ENCODE measurements around the gene ATG9A.
"Not testable (repeated sequence)": the region's sequence is repeated elsewhere in the genome, so short reads cannot be mapped to it uniquely, and the experiment has no call there.

The ATG9A gene, protein sequence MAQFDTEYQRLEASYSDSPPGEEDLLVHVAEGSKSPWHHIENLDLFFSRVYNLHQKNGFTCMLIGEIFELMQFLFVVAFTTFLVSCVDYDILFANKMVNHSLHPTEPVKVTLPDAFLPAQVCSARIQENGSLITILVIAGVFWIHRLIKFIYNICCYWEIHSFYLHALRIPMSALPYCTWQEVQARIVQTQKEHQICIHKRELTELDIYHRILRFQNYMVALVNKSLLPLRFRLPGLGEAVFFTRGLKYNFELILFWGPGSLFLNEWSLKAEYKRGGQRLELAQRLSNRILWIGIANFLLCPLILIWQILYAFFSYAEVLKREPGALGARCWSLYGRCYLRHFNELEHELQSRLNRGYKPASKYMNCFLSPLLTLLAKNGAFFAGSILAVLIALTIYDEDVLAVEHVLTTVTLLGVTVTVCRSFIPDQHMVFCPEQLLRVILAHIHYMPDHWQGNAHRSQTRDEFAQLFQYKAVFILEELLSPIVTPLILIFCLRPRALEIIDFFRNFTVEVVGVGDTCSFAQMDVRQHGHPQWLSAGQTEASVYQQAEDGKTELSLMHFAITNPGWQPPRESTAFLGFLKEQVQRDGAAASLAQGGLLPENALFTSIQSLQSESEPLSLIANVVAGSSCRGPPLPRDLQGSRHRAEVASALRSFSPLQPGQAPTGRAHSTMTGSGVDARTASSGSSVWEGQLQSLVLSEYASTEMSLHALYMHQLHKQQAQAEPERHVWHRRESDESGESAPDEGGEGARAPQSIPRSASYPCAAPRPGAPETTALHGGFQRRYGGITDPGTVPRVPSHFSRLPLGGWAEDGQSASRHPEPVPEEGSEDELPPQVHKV

DNA sequence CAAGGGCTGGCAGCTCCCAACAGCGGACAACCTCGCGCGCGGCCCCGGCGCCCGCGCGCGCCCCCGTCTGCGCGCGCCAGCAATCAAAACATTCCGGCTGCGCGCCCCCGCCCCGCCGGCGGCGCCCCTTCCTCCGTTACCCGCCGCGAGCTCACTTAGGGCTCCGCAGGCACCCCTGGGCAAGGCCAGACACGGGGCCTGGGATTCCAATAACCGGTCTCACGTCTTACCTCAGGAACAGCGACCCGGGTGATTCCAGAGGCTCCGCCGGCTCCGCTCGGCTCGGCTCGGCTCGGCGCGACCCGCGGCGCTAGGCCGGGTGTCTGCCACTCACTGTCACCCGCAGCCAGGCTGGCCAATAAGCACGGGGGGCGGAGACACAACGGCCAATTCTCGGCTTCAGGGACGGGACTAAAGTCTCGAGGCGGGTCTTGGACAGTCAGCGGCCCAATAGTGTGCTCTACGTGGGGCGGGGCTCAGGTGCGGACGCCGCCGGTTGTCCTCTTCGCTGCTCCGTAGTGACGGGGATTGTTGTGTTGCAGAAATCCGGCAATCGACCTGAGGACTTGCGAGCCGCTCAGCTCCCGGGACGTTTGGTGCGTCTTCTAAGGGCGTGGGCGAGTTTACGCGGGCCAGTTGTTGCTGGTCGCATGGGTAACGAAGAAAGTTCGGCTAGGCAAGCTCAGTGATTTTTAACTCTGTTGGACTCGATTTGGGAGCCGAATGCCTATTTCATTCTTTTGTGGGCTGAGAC is at the start of gene ATG9A, which contains the start of gene ANKZF1:
Gene ATG9A, minus strand, starts transcription at position 332 of the 754 bp plus-strand sequence. CDS start 1,612 bp downstream, outside the sequence.
Gene ANKZF1, plus strand, starts transcription at position 502 of the 754 bp plus-strand sequence. CDS start 452 bp downstream, outside the sequence.
- peak; percentile 74 for DNase-seq (ENCODE audit: low read depth)

DNA sequence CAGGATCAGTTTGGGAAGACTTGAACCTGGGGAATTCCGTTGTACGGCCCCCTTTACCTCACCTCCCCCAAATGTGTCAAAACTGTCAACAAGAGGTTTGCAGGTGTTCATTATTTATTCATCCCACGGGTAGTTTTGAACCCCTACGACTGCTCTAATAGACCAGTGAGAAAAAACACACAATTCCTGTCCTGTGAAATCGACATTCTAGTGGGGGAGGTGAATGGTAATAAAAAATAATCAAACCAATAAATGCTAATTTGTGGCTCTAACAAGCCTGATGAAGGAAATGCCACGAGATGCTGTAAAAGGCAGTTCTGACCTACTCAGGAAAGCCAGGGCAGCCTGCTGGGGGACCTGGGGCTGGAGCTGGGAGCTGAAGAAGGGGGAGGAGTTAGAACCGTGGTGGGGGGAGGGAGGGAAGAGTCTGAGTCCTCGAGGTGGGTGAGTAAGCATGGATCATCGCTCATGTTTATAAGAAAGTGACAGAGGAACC is 49.3 kb upstream of the ATG9A start:
- no peak for DNase-seq (ENCODE audit: low read depth)

DNA sequence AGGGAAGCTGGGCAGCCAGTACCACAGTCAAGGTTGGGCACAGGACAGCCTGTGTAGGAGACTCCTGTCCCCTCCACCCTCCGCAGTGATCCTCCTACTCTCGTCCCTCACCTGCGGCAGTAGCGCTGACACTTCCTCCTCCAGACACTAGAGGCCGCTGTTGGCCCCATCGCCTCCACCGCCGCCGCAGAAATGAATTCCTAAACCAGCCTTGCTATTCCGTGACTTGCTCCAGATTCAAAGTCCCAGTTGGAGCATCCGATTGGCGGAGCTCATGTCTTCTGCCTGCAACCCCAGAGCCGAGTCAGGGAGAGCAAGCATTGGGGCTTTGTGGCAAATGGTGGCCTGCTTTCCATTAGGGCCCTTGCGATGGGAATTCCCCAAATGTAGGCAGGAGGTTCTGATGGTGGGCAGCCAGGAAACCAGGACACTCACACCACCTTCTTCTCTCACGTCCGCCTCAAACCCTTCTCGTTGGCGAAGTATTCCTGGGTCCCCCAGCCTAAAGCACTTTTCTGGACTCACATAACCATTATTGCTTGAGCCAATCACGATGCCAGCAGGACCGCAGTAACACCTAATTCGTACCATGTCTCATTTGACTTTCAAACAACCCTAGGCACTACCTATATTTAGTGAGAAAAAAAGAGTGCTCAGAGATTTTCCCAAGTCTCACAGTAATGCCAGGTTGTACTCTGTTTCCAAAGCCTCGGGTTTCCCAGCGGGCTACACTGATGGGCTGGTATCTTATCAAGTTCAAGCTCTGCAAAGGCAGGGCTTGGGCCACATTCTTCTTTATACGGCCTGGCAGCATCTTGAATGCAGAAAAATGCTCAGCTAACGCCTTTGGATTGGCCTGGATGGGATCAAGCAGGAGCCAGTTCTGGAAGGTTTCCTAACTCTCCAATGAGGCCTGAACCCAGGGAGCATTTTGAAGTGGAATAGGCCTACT is 48.5 kb upstream of the ATG9A start:
- no peak for DNase-seq (ENCODE audit: low read depth)

DNA sequence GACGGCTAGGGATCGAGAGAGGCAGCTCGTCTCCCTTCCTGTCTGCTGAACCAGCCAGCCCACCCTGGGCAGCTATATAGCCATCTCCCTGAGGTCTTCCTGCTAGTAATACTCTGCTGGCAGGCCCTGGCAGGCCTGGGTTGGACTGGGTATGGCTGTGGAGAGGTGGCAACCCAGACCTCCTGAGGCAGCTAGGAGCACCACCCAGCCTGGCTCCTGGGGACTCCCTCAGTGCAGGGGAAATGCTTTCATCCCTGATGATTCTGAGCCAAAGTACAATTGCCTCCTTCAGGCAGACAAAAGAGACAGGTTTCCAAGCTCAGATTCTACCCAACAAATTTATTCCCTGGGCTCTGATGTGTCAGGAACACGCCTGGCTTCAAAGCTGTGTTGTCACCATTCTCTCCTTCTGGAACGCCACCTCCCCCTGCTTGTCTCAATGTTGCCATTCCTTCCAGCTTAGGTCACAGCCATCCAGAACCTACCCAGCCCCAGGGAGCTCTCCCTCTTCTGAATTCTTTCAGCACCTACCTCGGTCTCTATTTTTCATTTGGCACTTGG is 45.0 kb upstream of the ATG9A start:
- peak; percentile 49 for DNase-seq (ENCODE audit: low read depth)

DNA sequence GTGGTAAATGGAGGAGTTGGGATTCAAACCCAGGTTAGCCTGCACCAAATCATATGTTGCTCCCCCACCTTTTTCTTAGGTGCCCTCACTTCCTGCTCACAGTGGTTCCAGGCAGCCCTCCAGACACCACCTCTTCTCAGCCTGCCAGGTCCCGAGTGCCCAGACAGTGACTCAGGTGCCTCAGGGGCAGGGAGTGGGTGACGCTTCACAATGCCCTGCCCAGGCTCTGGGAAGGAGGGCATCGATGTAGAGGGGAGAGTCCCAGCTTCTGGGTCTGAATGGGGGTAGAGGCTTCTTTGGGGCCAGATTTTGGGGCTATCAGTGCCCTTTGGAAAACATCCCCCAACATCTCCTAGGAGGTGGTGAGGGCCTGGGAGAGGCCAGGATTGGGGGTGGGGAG is 44.5 kb upstream of the ATG9A start:
- DNase-seq (ENCODE audit: low read depth), result no peak

DNA sequence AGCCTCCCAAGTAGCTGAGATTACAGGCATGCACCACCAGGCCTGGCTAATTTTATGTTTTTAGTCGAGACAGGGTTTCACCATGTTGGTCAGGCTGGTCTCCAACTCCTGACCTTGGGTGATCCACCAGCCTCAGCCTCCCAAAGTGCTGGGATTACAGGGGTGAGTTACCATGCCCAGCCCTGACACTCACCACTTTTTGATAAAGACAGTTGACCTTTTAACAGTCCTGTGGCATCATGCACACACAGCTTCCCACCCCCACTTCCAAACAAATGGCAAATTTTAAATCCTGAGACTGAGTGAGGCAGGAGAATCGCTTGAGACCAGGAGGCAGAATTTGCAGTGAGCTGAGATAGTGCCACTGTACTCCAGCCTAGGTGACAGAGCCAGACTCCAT is 43.6 kb upstream of the ATG9A start:
- DNase-seq (ENCODE audit: low read depth), result no peak

DNA sequence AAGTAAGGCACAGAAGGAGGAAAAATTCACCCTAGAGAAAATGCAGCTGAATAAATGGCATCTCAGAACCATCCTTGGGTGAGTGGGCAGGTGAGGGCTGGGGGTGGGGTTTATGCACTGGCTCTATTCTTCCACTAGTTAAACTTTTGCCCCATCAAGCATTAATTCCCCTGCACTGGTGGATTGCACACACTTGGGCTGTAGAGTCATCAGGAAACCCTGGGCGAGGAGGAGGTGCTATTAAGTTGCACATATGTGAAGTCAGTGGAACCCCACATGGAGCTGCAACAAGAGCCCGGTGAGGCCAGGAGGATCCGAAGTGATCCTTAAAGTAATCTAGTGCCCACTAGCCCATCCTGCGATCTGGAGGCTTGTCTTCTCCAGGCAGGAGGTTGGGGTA is 42.9 kb upstream of the ATG9A start:
- no peak for DNase-seq (ENCODE audit: low read depth)

DNA sequence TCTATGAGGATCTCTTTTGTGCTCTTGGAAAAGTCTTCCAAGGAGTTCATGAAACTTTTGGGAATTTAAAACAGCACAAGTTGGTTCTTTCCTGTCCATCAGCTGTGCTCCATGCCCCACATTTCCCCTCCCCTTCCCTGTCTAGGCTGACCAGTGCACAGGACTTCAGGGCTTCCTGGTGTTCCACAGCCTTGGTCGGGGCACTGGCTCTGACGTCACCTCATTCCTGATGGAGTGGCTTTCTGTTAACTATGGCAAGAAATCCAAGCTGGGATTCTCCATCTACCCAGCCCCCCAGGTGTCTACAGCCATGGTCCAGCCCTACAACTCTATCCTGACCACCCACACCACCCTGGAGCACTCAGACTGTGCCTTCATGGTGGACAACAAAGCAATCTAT is 41.6 kb upstream of the ATG9A start:
- no peak for DNase-seq (ENCODE audit: low read depth)

DNA sequence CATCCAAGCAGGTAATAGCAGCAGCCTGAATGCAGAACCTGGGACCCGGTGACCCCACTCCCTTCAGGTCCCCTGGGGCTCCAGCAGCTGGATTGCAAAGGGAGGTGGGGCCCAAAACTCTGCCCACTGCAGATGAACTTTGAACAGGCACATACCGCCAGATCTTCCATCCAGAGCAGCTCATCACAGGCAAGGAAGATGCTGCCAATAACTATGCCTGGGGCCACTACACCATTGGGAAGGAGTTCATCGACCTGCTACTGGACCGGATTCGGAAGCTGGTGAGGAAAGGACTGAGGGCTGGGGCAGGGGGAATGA is 40.6 kb upstream of the ATG9A start:
- no peak for DNase-seq (ENCODE audit: low read depth)

DNA sequence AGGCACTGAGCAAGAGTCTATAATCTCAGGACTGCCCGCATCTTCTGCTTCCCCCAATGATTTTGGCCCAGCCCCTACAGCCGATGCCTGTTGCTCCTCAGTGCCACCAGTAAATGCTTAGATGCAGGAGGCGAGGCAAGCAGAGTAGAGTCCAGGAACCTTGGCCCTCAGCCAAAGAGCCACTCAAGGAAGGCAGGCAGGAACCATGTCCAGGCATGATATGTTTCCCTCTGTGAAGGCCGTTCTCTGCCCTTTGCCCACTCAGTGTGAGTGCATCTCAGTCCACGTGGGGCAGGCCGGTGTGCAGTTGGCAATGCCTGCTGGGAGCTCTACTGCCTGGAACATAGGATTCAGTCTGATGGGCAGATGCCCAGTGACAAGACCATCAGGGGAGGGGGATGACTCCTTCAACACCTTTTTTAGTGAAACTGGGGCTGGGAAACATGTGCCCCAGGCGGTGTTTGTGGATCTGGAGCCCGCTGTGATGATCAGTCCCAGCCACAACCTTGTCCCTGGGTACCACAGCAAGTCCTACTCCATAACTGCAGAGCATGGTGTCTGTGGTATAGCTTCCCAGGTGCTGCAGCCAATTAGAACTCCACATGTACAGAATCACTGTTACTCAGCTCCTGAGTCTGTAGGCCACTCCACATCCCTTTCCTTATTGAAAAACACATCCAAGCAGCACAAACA is 40.1 kb upstream of the ATG9A start:
- DNase-seq (ENCODE audit: low read depth), result no peak

DNA sequence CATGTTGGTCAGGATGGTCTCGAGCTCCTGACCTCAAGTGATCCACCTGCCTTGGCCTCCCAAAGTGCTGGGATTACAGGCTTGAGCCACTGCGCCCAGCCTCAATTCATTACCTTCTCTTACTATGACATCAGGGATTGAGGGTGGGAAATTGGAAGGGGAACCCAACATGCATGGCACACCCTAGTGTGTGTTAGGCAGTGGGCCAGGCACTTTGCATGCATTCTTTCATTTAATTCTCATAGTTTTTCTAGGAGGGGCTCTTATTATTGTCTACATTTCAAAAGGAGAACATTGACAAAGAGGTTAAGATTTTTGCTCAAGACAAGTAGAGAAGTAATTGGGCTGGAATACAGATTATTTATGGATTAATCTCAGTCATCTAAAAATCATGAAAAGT is 38.9 kb upstream of the ATG9A start:
- DNase-seq (ENCODE audit: low read depth), result no peak

DNA sequence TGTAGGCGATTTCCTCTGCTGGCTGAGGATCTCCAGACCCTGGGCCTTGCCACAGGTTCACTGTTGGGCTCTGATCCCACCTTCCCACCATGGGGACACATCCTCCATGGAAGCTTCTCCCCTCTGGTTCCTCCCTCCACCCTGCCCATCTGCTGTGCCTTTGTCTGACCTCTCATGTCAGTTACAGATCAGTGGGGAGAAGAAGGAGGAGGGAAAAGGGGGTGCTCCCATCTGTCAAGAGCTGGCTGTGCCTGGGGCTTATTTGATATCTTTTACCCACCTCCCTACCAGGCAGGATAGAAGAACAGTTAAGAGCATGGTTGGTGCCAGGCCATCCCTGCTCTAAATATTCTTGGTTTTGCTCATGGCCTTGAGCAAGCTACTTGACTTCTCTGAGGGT is 37.5 kb upstream of the ATG9A start:
- no peak for DNase-seq (ENCODE audit: low read depth)

DNA sequence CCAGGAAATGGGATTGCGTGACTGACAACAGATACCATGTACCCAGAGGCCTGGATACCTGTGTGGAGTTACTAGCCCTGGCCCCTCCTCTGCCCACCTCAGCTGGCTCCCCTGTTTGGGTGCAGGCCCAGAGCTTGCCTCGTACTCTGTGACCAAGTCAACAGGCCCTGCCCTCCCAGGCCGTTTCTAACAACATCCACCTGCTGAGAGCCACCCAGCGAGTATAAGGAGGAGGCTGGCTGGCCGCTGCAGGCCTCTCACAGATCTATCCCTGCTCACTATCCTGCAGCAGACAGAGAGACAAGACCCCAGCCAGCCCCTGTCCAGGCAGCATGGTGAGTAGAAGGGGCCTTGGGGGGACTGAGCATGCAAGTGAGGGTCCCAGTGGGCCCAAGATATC is 36.8 kb upstream of the ATG9A start:
- DNase-seq (ENCODE audit: low read depth), result no peak

DNA sequence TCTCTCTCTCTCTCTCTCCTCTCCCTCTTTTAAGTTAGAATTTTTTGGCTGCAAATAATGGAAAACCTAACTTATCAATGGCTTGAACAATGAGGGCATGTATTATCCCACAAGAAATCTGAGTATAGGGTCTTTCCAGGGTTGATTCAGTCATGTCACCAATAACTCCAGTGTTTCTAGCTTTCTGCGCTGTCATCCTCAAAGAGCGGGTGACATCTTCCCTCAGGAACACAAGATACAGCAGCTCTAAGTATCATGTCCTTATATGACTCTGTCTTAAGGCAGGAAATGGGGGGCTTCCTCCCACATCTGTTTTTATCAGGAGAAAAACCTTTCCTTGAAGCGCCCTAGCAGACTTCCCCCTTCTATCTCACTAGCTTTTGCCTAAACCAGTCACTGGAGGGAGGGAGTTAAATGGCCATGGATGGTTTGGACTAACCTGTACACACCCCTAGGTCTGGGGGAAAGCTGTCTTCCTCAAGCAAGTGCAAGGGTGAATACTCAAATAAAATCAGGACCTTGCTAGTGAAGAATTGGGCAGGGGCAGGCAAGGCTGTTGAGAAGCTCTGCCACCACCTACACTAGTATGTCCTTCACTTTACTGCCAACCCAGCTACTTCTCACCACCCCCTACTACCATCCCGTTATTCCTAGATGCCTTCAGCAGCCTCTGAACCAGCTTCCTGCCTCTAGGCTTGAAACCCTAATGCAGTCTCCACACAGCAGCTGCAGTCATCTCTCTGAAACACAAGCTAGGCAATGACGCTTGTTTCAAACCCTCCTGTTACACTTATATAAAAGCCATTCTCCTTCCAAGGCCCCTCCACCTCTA is 31.8 kb upstream of the ATG9A start:
- DNase-seq (ENCODE audit: low read depth), result no peak

DNA sequence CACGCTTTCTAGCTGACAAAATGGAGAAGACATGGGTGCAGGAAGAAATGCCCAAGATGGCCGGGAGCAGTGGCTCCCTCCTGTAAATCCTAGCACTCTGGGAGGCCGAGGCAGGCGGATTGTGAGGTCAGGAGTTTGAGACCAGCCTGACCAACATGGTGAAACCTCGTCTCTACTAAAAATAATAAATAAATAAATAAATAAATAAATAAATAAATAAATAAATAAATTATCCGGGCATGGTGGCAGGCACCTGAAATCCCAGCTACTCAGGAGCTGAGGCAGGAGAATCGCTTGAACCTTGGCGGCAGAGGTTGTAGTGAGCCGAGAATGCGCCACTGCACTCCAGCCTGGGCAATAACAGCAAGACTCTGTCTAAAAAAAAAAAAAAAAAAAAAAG is 29.5 kb upstream of the ATG9A start:
- DNase-seq (ENCODE audit: low read depth), result not testable (repeated sequence)

DNA sequence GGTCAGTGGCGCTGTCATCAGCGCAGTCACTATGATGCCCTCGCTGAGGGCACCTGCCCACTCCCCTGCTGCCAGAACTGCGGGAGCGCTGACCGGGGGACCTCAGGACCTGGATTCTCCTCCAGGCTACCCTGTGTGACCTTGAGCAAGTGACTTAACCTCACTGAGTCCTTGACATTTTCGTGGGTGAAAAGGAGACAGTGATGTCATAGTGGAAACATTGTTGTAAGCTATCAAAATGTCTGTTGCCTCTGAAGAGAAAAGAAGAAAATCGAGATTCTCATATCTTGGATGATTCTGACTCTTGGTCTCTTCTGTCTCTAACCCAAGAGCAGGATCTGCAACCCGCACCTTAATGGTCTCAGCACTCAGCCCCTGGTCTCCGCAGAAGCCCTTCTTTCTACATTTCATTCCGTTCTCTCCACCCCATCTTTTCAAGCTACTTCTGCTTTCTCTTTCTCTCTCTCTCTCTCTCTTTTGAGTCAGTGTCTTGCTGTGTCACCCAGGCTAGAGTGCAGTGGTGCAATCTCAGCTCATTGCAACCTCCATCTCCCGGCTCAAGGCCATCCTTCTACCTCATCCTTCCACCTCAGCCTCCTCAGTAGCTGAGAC is 25.3 kb upstream of the ATG9A start:
- DNase-seq (ENCODE audit: low read depth), result no peak

DNA sequence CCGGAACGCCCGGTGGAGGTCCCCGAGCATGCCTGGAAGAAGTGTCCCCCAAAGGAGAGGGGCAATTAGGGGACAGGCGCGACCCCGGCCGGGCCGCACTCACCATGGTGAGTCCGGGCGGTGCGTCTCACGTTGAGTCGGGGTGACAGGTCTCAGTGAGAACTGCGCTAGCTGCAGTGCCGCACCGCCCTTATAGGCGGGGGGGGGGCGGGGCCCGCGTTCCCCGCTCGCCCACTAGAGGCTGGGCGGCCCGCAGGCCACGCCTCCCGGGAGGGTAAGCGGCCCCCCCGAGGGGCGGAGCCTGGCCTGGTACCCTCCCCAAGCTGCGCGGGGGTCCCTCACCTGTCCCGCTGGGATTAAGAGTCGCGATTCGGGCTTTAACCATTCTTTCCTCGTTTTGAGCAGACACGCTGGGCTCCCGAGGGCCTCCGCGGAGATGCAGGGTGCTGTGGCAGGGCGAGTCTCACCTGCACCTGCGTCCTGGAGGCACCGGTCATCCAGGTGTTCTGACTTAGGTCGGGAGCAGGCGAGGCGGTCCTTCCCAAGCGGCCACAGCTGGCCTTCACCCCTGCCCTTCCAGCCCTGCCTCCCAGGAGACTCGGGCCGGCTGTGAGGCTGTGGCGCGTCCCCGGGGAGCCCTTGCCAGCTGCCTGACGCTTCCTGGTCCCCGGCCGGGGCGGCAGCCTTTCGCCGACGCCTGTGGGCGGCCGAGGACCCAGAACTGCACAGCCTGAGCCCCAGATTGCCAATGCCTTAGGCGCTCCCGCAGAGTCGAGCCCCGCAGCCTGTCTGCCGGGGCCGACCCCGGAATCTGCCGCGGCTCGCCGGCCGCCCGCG is 24.5 kb upstream of the ATG9A start, which contains the start of gene TUBA4A:
Gene TUBA4A, minus strand, starts transcription at position 166 of the 837 bp plus-strand sequence. Its CDS starts 60 bp downstream, at position 106.
- no peak for DNase-seq (ENCODE audit: low read depth)
